ENCODE measurements around the gene ZRANB1. TPM values are rescaled to one million over a fixed set of nuclear protein-coding genes. Genes with fewer than 3 reads are reported as not detected.

ZRANB1 gene
- total RNA-seq (2014; rRNA removed; shearing (Covaris generic)) (26.7 and 27.8 TPM in 2 replicates), polyA plus RNA-seq (2016; fragmentation: Nextera tagmentation; extraction: Ambion mirVana) (2.6 and 4.2 TPM in 2 replicates)
- long read RNA-seq, full-length matches to known transcripts: 1 of 5 reads
- long read RNA-seq, partial matches to known transcripts: 1 of 5 reads
- long read RNA-seq, other reads (novel, unspliced or antisense): 3 of 5 reads

- Histone ChIP-seq H3F3A (replicated peaks; ENCODE audit: low read depth) (no peaks in the 10 kb centered on the region), H2AFZ (no peak within 1 kb of the TSS), H3K4me2 (peak within 1 kb of the TSS; percentile 29; the same call in 1 of the 2 replicates), H3K4me1 (ENCODE audit: insufficient read depth) (peaks cover 53% of the 10 kb centered on the region), H3K4me3 (no peak within 1 kb of the TSS), H3K27me3 (ENCODE audit: insufficient read depth) (no peaks in the 10 kb centered on the region), H3K36me3 (ENCODE audit: insufficient read depth) (no peaks in the 10 kb centered on the region), H4K20me1 (replicated peaks; ENCODE audit: insufficient read depth) (peaks cover 11% of the 10 kb centered on the region; the same call in 1 of the 2 replicates), H3K9me2 (ENCODE audit: insufficient read depth) (no peaks in the 10 kb centered on the region), H3K27ac (ENCODE audit: low read depth) (0 out of 2 replicates have a peak within 1 kb of the TSS, but pooled peaks have one; percentile 17), H3K79me2 (replicated peaks; ENCODE audit: insufficient read depth) (peaks cover 98% of the 10 kb centered on the region)
- Mint-ChIP-seq H3K9me3 (no peaks in the 10 kb centered on the region), H3K36me3 (ENCODE audit: low read depth) (no peaks in the 10 kb centered on the region), H3K4me3 (no peak within 1 kb of the TSS), H3K27ac (peak within 1 kb of the TSS; percentile 79), H3K27me3 (ENCODE audit: insufficient read depth, low read depth, poor library complexity) (peaks cover 2% of the 10 kb centered on the region), H3K4me1 (peaks cover 39% of the 10 kb centered on the region)
- ATAC-seq (no peak), DNase-seq (ENCODE audit: low spot score) (no peak)
- TF ChIP-seq JUNB (IDR thresholded peaks at IDR 0.05; ENCODE audit: unreplicated experiment) (no peak), STAT1 (IDR thresholded peaks at IDR 0.05; ENCODE audit: unreplicated experiment) (no peak), CREB1 (CRISPR knock-in tag; IDR thresholded peaks at IDR 0.05; ENCODE audit: low read depth) (no peak)
Measured at GRCh38 chr10:124941823-124942222, at the start of gene ZRANB1. ZRANB1 (plus strand) TSS chr10:124942123; CDS start chr10:124942494, 371 bp downstream.

GRCh38 chr10:124892905-124893304, 49.0 kb upstream of the ZRANB1 start:
- Histone ChIP-seq H3K79me2 (replicated peaks; ENCODE audit: insufficient read depth) (no peaks in the 10 kb centered on the region), H3K27me3 (ENCODE audit: insufficient read depth) (no peaks in the 10 kb centered on the region), H3K36me3 (ENCODE audit: insufficient read depth) (no peaks in the 10 kb centered on the region), H3K9me2 (ENCODE audit: insufficient read depth) (no peaks in the 10 kb centered on the region), H3F3A (replicated peaks; ENCODE audit: low read depth) (no peaks in the 10 kb centered on the region), H2AFZ (no peak overlapping the region), H3K4me3 (no peak overlapping the region), H3K4me1 (ENCODE audit: insufficient read depth) (no peaks in the 10 kb centered on the region), H3K4me2 (no peak overlapping the region), H4K20me1 (replicated peaks; ENCODE audit: insufficient read depth) (no peaks in the 10 kb centered on the region), H3K27ac (ENCODE audit: low read depth) (no peak overlapping the region)
- no peak overlapping the region for H3K4me3 Mint-ChIP-seq
- H3K9me3 Mint-ChIP-seq: no peaks in the 10 kb centered on the region
- DNase-seq (ENCODE audit: low spot score): no peak
- H3K4me1 Mint-ChIP-seq: no peaks in the 10 kb centered on the region
- H3K27me3 Mint-ChIP-seq (ENCODE audit: insufficient read depth, low read depth, poor library complexity): peaks cover 2% of the 10 kb centered on the region
- no peak for ATAC-seq
- no peaks in the 10 kb centered on the region for H3K36me3 Mint-ChIP-seq (ENCODE audit: low read depth)
- H3K27ac Mint-ChIP-seq: no peak overlapping the region
- no peak for TF ChIP-seq ZNF331 (CRISPR knock-in tag; IDR thresholded peaks at IDR 0.05; ENCODE audit: low read depth)
- TF ChIP-seq EZH2 (IDR thresholded peaks at IDR 0.05; ENCODE audit: low read depth, unreplicated experiment): no peak
- TF ChIP-seq STAT1 (IDR thresholded peaks at IDR 0.05; ENCODE audit: unreplicated experiment): no peak
- TF ChIP-seq NANOG (IDR thresholded peaks at IDR 0.05; ENCODE audit: borderline replicate concordance): no peak
- TF ChIP-seq CREB1 (CRISPR knock-in tag; IDR thresholded peaks at IDR 0.05; ENCODE audit: low read depth): no peak
- TF ChIP-seq JUNB (IDR thresholded peaks at IDR 0.05; ENCODE audit: unreplicated experiment): no peak
- TF ChIP-seq ETS1 (IDR thresholded peaks at IDR 0.05): no peak
- TF ChIP-seq ZNF462 (CRISPR knock-in tag; IDR thresholded peaks at IDR 0.05): no peak
- no peak for TF ChIP-seq POLR2AphosphoS5 (IDR thresholded peaks at IDR 0.05; ENCODE audit: low read depth)
- TF ChIP-seq REST (IDR thresholded peaks at IDR 0.05; ENCODE audit: unreplicated experiment): no peak
